D341Med (cell line): ENCODE results near the gene TMOD1.
A peak's percentile ranks its signal among the peaks of the same experiment; 100 is the strongest.
"Not testable (repeated sequence)": the region's sequence is repeated elsewhere in the genome, so short reads cannot be mapped to it uniquely, and the experiment has no call there.

Source experiments
- DNase-seq: peaks from one replicate; pipeline ENCODE4 v3.0.0; 2012; ENCODE audit warnings: low spot score

Gene TMOD1

GRCh38 chr9:97501177-97501971 is at the start of gene TMOD1:
Gene TMOD1 (plus strand): TSS chr9:97501666. CDS start chr9:97524189, 22,523 bp downstream.
- peak; percentile 88 for DNase-seq

- DNase-seq = not testable (repeated sequence)
These were observed 47.9 kb upstream of the TMOD1 start for GRCh38 chr9:97453573-97453972.

GRCh38 chr9:97456841-97457240 is 44.6 kb upstream of the TMOD1 start:
- not testable (repeated sequence) for DNase-seq

- DNase-seq = no peak
These were observed 42.1 kb upstream of the TMOD1 start for GRCh38 chr9:97459326-97459725.

GRCh38 chr9:97462159-97462558 is 39.3 kb upstream of the TMOD1 start:
- no peak for DNase-seq

- DNase-seq = no peak
These were observed 38.6 kb upstream of the TMOD1 start for GRCh38 chr9:97462914-97463313.

GRCh38 chr9:97468658-97469448 is 32.6 kb upstream of the TMOD1 start:
- peak; percentile 82 for DNase-seq

- DNase-seq = peak; percentile 52
These were observed 31.4 kb upstream of the TMOD1 start for GRCh38 chr9:97470076-97470475.

- DNase-seq = no peak
These were observed 27.7 kb upstream of the TMOD1 start for GRCh38 chr9:97473717-97474116.

- DNase-seq = no peak
These were observed 27.0 kb upstream of the TMOD1 start for GRCh38 chr9:97474372-97474925.

GRCh38 chr9:97475059-97475458 is 26.4 kb upstream of the TMOD1 start:
- no peak for DNase-seq

- DNase-seq = no peak
These were observed 23.0 kb upstream of the TMOD1 start for GRCh38 chr9:97478301-97478981.

- DNase-seq = no peak
These were observed 21.8 kb upstream of the TMOD1 start for GRCh38 chr9:97479496-97480159.

GRCh38 chr9:97480174-97480573 is 21.3 kb upstream of the TMOD1 start:
- DNase-seq = no peak

GRCh38 chr9:97480749-97481148 is 20.7 kb upstream of the TMOD1 start:
- DNase-seq = no peak

GRCh38 chr9:97484134-97484533 is 17.3 kb upstream of the TMOD1 start:
- no peak for DNase-seq

- DNase-seq = peak; percentile 36
These were observed 14.4 kb upstream of the TMOD1 start for GRCh38 chr9:97487107-97487506.

GRCh38 chr9:97487861-97488260 is 13.6 kb upstream of the TMOD1 start:
- no peak for DNase-seq

GRCh38 chr9:97491216-97491999 is 10.1 kb upstream of the TMOD1 start:
- no peak for DNase-seq

- not testable (repeated sequence) for DNase-seq
These were observed 3.7 kb upstream of the TMOD1 start for GRCh38 chr9:97497558-97498375.
